Body of pancreas (tissue), 4 donors: ENCODE results near the gene SLC38A8. TPM values are rescaled to one million over a fixed set of nuclear protein-coding genes. Genes with fewer than 3 reads are reported as not detected.

Source experiments
- ATAC-seq: fragments of 150-250 bp; one replicate; pipeline ENCODE4 v1.9.1; 2016
- DNase-seq, 4 donors: peaks; one replicate each; pipeline ENCODE4 v3.0.0-alpha.2; 2019
- H3K27ac ChIP-seq, 4 donors: fragments of 200-600 bp; sonication (generic); 1 replicate in 3 of 4; 2 replicates in 1 of 4; pipeline versions ENCODE4 v1.5.1 to v1.6.1; 2016 to 2019; ENCODE audit warnings: mild to moderate bottlenecking in 1 of 4, mixed read lengths in 1 of 4, moderate library complexity in 1 of 4
- H3K27me3 ChIP-seq, 2 donors: fragments of 200-600 bp; sonication (generic); one replicate each; pipeline ENCODE4 v1.6.0; 2016; ENCODE audit warnings: mild to moderate bottlenecking in 1 of 2
- H3K36me3 ChIP-seq, 2 donors: fragments of 200-600 bp; sonication (generic); replicated peaks in 1 of 2; 2 replicates each; pipeline ENCODE4 v1.5.1; 2016; ENCODE audit warnings: low read depth in 2 of 2; ENCODE audit not compliant: insufficient read depth in 1 of 2
- H3K4me1 ChIP-seq: fragments of 200-600 bp; sonication (generic); one replicate; pipeline ENCODE4 v1.6.0; 2016
- H3K4me3 ChIP-seq, 2 donors: fragments of 200-600 bp; sonication (generic); 1 replicate in 1 of 2; 2 replicates in 1 of 2; pipeline ENCODE4 v1.5.1; 2016 to 2019
- H3K9me3 ChIP-seq, 3 donors: fragments of 200-600 bp; sonication (generic); 1 replicate in 2 of 3; 2 replicates in 1 of 3; pipeline ENCODE4 v1.5.1; 2016
- POLR2A ChIP-seq, 3 donors: fragments of 450-650 bp; IDR thresholded peaks; one replicate each; pipeline ENCODE4 v1.6.1; 2016; ENCODE audit warnings: antibody characterized with exemption in 3 of 3, mild to moderate bottlenecking in 2 of 3
- WGBS, 2 donors: methylation state at CpG; one replicate each; pipeline ENCODE4 v1.1.5; 2017; 5-methylcytosine and 5-hydroxymethylcytosine counted together
- intact Hi-C: fragments of 100-400 bp; cut with DNase I; formaldehyde crosslinking; loops from one replicate; pipeline ENCODE4 v1.15.1; 2023
- total RNA-seq, 2 donors: library from RNA; depleted of rRNA; stranded (reverse); fragments of >200 nt; gene quantifications; one replicate each; pipeline ENCODE4 v1.1.0, GENCODE V29; 2016
- TF ChIP-seq, protein P1 (sequence below), 7 experiments: fragments of 450-650 bp in 4 of 7; fragments of 200-600 bp in 3 of 7; sonication (generic) in 3 of 7; IDR thresholded peaks; one replicate each; pipeline ENCODE4 v1.5.1; 2016 to 2019; ENCODE audit warnings: antibody characterized with exemption in 7 of 7

Gene SLC38A8
- total RNA-seq, 2 donors from 2014 or later, result not detected

DNA sequence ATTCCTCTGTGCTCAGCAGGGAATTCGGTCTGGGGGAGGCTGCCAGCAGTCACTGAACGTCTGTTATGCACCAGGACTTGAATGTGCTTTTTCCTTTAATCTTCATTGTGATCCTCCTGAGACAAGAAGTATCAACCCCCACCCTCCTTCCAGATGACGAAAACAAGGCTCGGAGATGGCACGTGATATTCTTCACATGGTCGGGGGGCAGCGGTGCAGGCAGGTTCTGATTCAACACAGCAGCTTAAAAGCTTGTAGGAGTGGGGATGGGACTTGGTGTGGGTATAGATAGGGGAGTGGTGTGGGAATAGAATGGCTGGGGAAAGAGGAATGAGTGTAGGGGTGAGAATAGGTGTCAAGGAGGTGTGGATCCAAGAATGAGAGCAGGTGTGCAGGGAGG is 68.1 kb downstream of the SLC38A8 start:
- ATAC-seq (no peak), DNase-seq (no peak)
- no peaks in the 10 kb centered on the region for H3K36me3 ChIP-seq
- no peak overlapping the region for H3K27ac ChIP-seq
- H3K4me3 ChIP-seq, result no peak overlapping the region
- no peaks in the 10 kb centered on the region for H3K27me3 ChIP-seq
- intact Hi-C loops, result no loop called here
- H3K9me3 ChIP-seq, result peaks cover 0 to 9% (median 0%) of the 10 kb centered on the region in 3 donors
- WGBS, 2 donors, result 59 to 62% methylated on average over 7 of the region's 7 CpGs
- no peaks in the 10 kb centered on the region for H3K4me1 ChIP-seq
- TF ChIP-seq POLR2A (IDR thresholded peaks at IDR 0.05), result no peak
- TF ChIP-seq, protein P1, sequence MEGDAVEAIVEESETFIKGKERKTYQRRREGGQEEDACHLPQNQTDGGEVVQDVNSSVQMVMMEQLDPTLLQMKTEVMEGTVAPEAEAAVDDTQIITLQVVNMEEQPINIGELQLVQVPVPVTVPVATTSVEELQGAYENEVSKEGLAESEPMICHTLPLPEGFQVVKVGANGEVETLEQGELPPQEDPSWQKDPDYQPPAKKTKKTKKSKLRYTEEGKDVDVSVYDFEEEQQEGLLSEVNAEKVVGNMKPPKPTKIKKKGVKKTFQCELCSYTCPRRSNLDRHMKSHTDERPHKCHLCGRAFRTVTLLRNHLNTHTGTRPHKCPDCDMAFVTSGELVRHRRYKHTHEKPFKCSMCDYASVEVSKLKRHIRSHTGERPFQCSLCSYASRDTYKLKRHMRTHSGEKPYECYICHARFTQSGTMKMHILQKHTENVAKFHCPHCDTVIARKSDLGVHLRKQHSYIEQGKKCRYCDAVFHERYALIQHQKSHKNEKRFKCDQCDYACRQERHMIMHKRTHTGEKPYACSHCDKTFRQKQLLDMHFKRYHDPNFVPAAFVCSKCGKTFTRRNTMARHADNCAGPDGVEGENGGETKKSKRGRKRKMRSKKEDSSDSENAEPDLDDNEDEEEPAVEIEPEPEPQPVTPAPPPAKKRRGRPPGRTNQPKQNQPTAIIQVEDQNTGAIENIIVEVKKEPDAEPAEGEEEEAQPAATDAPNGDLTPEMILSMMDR (IDR thresholded peaks at IDR 0.05), result no peak

DNA sequence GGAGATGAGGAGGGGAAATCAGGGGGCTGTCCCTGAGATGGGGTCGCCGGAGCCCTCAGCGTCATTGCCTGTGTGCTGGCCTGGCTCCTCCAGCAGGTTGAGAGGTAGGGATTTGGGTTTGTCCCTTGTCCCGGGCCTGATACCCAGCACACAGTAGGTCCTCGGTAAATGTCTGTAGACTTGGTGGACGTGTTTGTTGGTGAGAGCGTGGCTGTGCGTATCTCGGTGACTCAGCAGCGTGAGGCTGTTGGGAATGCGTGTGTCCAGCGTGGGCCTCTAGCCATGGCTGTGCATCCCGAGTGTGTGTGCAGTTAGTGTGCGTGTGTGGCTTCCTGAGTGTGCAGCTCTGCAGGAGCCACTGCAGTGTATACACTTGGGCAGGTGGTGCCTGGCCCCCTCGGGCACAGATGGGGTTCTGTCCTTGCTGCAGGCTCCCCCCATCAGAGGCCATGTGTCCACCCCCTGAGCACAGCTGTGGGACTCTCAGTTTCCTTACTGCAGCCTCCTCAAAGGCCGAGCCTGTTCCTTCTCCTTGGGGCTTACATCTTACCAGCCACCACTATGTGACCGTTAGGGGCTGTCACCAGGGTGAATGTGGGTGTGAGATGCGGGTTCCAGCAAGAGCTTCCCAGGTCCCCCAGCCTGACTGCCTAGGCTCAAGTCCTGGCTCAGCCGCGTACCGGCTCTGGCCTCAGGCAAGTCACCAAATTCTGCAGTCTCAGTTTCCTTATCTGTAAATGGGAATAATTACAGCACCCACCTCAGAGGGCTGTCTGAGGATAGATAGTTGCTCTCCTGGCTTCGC is 68.8 kb downstream of the SLC38A8 start:
- Histone ChIP-seq H3K36me3 (no peaks in the 10 kb centered on the region), H3K27me3 (peaks cover 0 to 4% of the 10 kb centered on the region in 2 donors), H3K4me1 (no peaks in the 10 kb centered on the region), H3K9me3 (peaks cover 0 to 9% (median 0%) of the 10 kb centered on the region in 3 donors), H3K4me3 (no peak overlapping the region), H3K27ac (no peak overlapping the region)
- intact Hi-C loops, result no loop called here
- 75 to 77% methylated on average over 19 to 22 of the region's 22 CpGs for WGBS, 2 donors
- ATAC-seq, result no peak
- TF ChIP-seq POLR2A (IDR thresholded peaks at IDR 0.05), result no peak
- TF ChIP-seq, protein P1 (IDR thresholded peaks at IDR 0.05), result no peak
- DNase-seq, result no peak

DNA sequence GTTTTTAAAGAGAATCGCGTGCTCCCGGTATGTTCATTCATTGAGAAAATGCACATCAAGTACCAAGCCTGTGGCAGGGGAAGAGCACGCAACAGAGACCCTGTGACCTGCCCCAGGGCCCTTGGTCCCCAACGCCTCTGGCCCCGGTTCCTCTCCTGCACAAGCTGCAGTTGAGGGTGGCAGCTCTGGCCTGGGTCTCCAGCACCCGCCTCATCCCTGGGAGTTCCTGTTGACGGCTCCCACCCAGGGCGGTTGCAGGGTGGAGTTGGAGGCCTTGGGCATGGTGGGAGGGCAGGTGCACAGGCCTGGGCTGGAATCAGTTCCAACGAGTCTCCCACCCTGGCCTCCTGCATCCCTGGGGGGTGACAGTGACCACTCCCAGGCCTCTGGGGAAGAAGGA is 69.5 kb downstream of the SLC38A8 start:
- Histone ChIP-seq H3K27me3 (peaks cover 0 to 5% of the 10 kb centered on the region in 2 donors), H3K4me3 (no peak overlapping the region), H3K27ac (no peak overlapping the region), H3K9me3 (peaks cover 0 to 3% (median 0%) of the 10 kb centered on the region in 3 donors), H3K4me1 (peaks cover 1% of the 10 kb centered on the region), H3K36me3 (no peaks in the 10 kb centered on the region)
- DNase-seq (no peak), ATAC-seq (no peak)
- intact Hi-C loops, result no loop called here
- TF ChIP-seq, protein P1 (IDR thresholded peaks at IDR 0.05), result no peak
- TF ChIP-seq POLR2A (IDR thresholded peaks at IDR 0.05), result no peak
- 83% methylated on average over 6 to 9 of the region's 10 CpGs for WGBS, 2 donors

DNA sequence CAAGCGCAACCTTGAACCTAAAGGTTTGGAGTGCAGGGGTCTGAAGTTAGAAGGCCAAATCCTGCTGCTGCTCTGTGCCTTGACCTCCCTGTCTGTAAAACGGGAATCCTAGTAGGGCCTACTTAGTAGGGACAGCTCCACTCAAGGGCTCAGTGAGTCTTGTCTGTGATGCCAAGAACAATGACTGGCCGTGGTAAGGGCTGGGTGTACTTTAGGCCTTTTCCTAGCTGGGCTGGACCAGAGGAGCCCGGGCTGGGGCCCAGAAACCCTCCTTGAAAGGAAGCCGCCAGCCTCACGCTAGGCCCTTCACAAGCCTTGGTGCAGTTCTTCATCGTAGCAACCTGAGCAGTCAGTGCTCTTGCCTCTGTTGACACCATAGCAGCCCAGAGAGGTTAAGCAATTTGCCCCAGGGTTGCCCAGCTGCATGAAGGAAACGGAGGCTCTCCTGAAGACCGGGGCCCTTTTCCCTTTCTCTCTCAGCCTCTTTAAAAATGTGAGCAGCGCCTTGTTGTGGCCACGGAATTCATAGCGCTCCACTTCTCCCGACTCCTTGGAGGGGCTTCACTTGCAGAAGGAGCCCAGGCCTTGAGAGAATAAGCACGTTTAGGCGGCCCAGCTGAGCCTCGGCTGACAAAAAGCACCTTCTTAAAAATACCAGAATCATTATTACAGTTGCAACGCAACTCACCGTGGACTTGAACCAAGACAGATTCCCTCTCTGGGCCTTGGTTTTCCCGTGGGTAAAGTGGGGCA is 70.2 kb downstream of the SLC38A8 start:
- no peak for DNase-seq
- peaks cover 4% of the 10 kb centered on the region for H3K4me1 ChIP-seq
- no peak overlapping the region for H3K27ac ChIP-seq
- intact Hi-C loops, result no loop called here
- H3K36me3 ChIP-seq, result no peaks in the 10 kb centered on the region
- H3K4me3 ChIP-seq, result no peak overlapping the region
- peaks cover 0 to 5% of the 10 kb centered on the region in 2 donors for H3K27me3 ChIP-seq
- WGBS, 2 donors, result 77 to 85% methylated on average over 7 to 19 of the region's 19 CpGs
- ATAC-seq, result no peak
- no peak for TF ChIP-seq POLR2A (IDR thresholded peaks at IDR 0.05)
- TF ChIP-seq, protein P1 (IDR thresholded peaks at IDR 0.05), result no peak
- no peaks in the 10 kb centered on the region for H3K9me3 ChIP-seq
